GM12875 (cell line): Measurements from ENCODE around the gene APOBEC2.

Experiments used
- H3K4me3 ChIP-seq: one replicate; pipeline ENCODE4 v1.5.1; 2011; ENCODE audit warnings: low read depth, low read length, control low read depth
- CTCF ChIP-seq: IDR thresholded peaks from 2 replicates; pipeline ENCODE4 v1.5.1; 2011; ENCODE audit warnings: low read depth, mild to moderate bottlenecking, control low read depth, inconsistent platforms, low read length, moderate library complexity, borderline replicate concordance; ENCODE audit not compliant: insufficient read depth

The APOBEC2 gene

DNA sequence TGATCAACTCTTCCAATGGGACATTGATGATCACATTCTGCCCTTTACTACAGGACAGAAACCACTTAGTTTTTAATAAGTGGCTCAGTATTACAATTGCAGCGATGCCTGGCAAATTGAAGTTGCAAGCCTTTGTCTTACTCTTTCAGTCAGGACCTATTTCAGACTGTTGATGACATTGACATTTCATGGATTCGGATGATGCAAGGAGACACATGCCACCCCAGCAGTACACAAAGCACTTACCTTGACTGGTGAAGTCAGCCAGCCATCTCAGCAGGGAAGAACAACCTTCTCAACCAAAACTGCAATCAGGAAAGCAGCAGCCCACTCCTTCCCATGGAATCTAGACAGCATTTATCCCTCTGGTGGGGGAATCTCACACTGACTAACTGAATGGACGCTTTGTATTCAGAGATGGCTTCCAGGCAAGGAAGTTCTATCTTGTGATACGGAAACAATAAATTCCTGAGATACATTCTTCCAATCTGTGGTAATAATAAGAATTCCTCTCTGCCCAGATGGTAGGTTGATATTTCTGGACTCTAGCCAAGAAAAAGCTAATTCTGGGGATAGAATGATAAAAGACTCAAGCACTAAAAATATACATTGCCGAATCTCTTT is 44.6 kb downstream of the APOBEC2 start:
- H3K4me3 ChIP-seq: no peak overlapping the region
- TF ChIP-seq CTCF: no peak

DNA sequence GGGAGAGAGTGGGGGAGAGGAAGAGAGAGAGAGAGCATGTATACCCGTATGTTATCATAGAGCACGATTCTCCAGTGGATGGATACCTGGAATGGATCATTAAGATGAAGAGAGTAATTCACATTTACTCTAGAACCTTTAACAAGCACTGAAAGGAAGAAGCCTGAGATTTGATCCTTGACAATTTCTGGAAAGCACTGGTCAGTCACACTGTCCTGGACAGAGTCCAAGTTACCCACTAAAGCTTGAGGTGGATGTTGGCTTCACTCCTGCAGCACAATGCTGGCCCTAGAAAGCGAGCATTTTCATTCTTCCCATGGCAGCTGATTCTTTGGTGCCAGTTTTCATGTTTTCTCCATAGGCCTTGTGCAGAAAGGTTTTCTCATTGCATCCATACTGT is 45.4 kb downstream of the APOBEC2 start:
- H3K4me3 ChIP-seq: no peak overlapping the region
- TF ChIP-seq CTCF: no peak

- no peak for TF ChIP-seq CTCF
- H3K4me3 ChIP-seq: no peak overlapping the region
Observed at GRCh38 chr6:41100871-41101287, 47.9 kb downstream of the APOBEC2 start.

DNA sequence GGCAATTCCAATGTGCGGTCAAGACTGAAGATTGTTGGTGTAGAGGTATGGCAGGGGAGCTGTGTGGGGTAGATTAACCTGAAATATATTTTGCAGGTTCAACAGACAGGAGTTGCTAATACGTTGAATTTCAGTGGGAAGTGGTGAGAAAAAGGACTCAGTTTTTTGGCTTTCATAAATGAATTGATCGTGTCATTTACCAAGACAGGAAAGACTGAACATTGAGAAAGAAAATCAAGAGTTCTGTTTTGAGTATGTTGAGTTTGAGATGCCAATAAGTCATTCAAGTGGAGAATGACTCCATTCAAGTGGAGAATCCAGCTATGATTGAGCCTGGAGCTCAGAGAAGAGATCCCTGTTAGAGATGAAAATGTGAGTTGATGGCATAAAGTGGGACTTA is 50.8 kb downstream of the APOBEC2 start:
- TF ChIP-seq CTCF: no peak
- H3K4me3 ChIP-seq: no peak overlapping the region

DNA sequence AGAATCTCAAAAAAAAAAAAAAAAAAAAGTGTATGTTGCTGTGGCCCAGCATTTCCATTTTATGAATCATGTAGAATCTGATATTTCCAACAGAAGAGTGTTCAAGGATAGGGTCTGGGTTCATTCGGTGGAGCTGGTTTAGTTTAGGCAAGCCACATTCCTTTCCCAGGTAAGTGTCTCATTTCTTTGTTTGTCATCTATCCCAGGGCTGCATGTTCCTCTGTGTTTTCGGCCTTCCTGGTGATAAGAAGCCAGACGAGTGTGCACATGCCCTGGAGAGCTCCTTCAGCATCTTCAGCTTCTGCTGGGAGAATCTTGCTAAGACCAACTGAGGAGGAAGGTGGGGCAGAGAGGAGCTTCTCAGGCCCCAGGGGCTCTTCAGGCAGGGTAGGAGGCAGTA is 58.0 kb downstream of the APOBEC2 start:
- H3K4me3 ChIP-seq: no peak overlapping the region
- TF ChIP-seq CTCF: no peak
